Globus pallidus (tissue), 1 donor: ENCODE data around the gene B2M.
"Not testable (repeated sequence)": the region's sequence is repeated elsewhere in the genome, so short reads cannot be mapped to it uniquely, and the experiment has no call there.

Experiments
- DNase-seq: peaks from one replicate; pipeline ENCODE4 v3.0.0-alpha.2; 2015; ENCODE audit warnings: low spot score

Gene B2M

DNA sequence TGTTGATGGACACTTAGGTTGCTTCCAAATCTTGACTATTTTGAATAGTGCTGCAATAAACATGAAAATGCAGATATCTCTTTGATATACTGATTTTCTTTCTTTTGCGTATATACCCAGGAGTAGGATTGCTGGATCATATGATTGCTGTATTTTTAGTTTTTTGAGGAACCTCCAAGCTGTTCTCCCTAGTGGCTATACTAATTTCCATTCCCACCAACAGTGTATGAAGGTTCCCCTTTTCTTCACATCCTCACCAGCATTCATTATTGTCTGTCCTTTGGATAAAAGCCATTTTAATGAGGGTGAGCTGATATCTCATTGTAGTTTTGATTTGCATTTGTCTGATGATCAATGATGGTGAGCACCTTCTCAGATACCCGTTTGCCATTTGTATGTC lies 12.7 kb upstream of the B2M start:
- peak; percentile 8 for DNase-seq

DNA sequence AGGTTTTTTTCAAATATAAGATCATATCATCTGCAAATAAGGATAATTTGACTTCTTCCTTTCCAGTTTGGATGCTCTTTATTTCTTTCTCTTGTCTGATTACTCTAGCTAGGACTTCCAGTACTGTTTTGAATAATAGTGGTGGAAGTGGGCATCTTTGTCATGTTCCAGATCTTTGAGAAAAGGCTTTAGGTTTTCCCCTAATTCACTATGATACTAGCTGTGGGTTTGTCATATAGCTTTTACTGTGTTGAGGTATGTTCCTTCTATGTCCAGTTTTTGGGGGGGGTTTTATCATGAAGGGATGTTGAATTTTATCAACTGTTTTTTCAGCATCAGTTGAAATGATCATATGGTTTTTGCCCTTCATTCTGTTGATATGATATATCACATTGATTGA lies 10.6 kb upstream of the B2M start:
- DNase-seq: not testable (repeated sequence)

DNA sequence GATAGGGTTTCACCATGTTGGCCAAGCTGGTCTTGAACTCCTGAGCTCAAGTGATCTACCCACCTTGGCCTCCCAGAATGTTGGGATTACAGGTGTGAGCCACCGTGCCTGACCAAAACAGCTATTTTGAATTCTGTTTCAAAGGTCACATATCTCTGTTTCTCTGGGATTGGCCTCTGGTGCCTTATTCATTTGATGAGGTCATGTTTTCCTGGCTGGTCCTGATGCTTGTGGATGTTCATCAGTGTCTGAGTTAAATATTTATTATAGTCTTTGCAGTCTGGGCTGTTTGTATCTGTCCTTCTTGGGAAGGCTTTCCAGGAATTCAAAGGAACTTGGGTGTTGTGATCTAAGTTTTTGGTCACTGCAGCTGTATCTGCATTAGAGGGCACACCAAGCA lies 5.3 kb upstream of the B2M start:
- DNase-seq: no peak

DNA sequence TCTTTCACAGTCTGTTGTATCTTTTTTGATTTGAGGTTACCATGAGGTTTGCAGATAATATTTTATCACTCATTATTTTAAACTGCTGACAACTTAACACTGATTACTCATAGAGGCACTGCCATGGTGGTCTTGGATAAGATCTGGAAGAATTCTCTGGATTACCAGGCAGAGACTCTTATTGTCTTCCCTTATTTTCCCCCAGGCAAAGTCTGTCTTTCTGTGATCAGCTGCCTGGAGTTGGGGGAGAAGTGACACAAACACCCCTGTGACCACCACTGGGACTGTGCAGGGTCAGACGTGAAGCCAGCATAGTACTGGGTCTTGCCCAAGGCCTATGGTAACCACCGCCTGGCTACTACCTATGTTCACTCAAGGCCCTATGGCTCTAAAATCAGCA lies 4.9 kb upstream of the B2M start:
- DNase-seq: no peak

DNA sequence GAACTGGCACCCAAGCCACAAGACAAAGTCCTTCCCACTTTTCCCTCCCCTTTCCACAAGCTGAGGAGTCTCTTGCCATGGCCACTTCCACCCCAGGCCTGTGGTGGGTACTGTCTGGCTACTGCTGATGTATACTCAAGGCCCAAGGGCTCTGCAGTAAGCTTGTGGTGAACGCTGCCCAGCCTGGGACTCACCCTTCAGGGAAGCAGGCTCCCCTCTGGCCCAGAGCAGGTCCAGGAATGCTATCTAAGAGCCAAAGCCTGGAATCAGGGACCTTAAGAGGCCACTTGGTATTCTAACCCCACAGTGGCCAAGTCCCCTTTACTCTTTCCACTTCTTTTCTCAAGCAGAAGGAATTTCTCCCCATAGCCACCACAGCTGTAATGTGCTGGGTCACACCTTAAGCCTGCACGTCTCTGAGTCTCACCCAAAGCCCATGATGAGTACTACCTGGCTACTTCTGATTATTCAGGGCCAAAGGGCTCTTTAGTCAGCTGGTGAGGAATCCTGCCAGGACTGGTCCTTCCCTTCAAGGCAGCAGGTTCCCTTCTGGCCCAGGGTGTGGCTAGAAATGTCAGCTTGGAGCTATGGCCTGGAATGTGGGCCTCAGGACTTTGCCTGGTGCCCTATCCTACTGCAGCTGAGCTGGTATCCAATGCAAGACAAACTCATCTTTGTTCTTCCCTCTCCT lies 4.2 kb upstream of the B2M start:
- DNase-seq: no peak

DNA sequence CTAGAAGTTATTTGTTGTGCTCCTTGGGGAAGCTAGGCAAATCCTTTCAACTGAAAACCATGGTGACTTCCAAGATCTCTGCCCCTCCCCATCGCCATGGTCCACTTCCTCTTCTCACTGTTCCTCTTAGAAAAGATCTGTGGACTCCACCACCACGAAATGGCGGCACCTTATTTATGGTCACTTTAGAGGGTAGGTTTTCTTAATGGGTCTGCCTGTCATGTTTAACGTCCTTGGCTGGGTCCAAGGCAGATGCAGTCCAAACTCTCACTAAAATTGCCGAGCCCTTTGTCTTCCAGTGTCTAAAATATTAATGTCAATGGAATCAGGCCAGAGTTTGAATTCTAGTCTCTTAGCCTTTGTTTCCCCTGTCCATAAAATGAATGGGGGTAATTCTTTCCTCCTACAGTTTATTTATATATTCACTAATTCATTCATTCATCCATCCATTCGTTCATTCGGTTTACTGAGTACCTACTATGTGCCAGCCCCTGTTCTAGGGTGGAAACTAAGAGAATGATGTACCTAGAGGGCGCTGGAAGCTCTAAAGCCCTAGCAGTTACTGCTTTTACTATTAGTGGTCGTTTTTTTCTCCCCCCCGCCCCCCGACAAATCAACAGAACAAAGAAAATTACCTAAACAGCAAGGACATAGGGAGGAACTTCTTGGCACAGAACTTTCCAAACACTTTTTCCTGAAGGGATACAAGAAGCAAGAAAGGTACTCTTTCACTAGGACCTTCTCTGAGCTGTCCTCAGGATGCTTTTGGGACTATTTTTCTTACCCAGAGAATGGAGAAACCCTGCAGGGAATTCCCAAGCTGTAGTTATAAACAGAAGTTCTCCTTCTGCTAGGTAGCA lies 851 bp upstream of the B2M start:
- peak; percentile 57 for DNase-seq

DNA sequence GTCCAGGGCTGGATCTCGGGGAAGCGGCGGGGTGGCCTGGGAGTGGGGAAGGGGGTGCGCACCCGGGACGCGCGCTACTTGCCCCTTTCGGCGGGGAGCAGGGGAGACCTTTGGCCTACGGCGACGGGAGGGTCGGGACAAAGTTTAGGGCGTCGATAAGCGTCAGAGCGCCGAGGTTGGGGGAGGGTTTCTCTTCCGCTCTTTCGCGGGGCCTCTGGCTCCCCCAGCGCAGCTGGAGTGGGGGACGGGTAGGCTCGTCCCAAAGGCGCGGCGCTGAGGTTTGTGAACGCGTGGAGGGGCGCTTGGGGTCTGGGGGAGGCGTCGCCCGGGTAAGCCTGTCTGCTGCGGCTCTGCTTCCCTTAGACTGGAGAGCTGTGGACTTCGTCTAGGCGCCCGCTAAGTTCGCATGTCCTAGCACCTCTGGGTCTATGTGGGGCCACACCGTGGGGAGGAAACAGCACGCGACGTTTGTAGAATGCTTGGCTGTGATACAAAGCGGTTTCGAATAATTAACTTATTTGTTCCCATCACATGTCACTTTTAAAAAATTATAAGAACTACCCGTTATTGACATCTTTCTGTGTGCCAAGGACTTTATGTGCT lies 527 bp downstream of the B2M start:
- DNase-seq: no peak

DNA sequence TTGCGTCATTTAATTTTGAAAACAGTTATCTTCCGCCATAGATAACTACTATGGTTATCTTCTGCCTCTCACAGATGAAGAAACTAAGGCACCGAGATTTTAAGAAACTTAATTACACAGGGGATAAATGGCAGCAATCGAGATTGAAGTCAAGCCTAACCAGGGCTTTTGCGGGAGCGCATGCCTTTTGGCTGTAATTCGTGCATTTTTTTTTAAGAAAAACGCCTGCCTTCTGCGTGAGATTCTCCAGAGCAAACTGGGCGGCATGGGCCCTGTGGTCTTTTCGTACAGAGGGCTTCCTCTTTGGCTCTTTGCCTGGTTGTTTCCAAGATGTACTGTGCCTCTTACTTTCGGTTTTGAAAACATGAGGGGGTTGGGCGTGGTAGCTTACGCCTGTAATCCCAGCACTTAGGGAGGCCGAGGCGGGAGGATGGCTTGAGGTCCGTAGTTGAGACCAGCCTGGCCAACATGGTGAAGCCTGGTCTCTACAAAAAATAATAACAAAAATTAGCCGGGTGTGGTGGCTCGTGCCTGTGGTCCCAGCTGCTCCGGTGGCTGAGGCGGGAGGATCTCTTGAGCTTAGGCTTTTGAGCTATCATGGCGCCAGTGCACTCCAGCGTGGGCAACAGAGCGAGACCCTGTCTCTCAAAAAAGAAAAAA lies 1.2 kb downstream of the B2M start:
- DNase-seq: peak; percentile 69

DNA sequence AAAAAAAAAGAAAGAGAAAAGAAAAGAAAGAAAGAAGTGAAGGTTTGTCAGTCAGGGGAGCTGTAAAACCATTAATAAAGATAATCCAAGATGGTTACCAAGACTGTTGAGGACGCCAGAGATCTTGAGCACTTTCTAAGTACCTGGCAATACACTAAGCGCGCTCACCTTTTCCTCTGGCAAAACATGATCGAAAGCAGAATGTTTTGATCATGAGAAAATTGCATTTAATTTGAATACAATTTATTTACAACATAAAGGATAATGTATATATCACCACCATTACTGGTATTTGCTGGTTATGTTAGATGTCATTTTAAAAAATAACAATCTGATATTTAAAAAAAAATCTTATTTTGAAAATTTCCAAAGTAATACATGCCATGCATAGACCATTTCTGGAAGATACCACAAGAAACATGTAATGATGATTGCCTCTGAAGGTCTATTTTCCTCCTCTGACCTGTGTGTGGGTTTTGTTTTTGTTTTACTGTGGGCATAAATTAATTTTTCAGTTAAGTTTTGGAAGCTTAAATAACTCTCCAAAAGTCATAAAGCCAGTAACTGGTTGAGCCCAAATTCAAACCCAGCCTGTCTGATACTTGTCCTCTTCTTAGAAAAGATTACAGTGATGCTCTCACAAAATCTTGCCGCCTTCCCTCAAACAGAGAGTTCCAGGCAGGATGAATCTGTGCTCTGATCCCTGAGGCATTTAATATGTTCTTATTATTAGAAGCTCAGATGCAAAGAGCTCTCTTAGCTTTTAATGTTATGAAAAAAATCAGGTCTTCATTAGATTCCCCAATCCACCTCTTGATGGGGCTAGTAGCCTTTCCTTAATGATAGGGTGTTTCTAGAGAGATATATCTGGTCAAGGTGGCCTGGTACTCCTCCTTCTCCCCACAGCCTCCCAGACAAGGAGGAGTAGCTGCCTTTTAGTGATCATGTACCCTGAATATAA lies 2.0 kb downstream of the B2M start:
- DNase-seq: no peak

DNA sequence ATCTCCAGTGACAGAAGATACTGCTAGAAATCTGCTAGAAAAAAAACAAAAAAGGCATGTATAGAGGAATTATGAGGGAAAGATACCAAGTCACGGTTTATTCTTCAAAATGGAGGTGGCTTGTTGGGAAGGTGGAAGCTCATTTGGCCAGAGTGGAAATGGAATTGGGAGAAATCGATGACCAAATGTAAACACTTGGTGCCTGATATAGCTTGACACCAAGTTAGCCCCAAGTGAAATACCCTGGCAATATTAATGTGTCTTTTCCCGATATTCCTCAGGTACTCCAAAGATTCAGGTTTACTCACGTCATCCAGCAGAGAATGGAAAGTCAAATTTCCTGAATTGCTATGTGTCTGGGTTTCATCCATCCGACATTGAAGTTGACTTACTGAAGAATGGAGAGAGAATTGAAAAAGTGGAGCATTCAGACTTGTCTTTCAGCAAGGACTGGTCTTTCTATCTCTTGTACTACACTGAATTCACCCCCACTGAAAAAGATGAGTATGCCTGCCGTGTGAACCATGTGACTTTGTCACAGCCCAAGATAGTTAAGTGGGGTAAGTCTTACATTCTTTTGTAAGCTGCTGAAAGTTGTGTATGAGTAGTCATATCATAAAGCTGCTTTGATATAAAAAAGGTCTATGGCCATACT lies 4.0 kb downstream of the B2M start:
- no peak for DNase-seq

DNA sequence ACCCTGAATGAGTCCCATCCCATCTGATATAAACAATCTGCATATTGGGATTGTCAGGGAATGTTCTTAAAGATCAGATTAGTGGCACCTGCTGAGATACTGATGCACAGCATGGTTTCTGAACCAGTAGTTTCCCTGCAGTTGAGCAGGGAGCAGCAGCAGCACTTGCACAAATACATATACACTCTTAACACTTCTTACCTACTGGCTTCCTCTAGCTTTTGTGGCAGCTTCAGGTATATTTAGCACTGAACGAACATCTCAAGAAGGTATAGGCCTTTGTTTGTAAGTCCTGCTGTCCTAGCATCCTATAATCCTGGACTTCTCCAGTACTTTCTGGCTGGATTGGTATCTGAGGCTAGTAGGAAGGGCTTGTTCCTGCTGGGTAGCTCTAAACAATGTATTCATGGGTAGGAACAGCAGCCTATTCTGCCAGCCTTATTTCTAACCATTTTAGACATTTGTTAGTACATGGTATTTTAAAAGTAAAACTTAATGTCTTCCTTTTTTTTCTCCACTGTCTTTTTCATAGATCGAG lies 4.5 kb downstream of the B2M start:
- DNase-seq: no peak

DNA sequence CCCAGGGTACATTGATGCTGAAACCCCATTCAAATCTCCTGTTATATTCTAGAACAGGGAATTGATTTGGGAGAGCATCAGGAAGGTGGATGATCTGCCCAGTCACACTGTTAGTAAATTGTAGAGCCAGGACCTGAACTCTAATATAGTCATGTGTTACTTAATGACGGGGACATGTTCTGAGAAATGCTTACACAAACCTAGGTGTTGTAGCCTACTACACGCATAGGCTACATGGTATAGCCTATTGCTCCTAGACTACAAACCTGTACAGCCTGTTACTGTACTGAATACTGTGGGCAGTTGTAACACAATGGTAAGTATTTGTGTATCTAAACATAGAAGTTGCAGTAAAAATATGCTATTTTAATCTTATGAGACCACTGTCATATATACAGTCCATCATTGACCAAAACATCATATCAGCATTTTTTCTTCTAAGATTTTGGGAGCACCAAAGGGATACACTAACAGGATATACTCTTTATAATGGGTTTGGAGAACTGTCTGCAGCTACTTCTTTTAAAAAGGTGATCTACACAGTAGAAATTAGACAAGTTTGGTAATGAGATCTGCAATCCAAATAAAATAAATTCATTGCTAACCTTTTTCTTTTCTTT lies 5.8 kb downstream of the B2M start:
- DNase-seq: no peak

DNA sequence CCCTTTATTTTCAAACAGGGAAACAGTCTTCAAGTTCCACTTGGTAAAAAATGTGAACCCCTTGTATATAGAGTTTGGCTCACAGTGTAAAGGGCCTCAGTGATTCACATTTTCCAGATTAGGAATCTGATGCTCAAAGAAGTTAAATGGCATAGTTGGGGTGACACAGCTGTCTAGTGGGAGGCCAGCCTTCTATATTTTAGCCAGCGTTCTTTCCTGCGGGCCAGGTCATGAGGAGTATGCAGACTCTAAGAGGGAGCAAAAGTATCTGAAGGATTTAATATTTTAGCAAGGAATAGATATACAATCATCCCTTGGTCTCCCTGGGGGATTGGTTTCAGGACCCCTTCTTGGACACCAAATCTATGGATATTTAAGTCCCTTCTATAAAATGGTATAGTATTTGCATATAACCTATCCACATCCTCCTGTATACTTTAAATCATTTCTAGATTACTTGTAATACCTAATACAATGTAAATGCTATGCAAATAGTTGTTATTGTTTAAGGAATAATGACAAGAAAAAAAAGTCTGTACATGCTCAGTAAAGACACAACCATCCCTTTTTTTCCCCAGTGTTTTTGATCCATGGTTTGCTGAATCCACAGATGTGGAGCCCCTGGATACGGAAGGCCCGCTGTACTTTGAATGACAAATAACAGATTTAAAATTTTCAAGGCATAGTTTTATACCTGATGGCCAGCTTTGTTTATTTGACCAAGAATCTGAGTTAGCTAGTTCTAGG lies 7.0 kb downstream of the B2M start:
- no peak for DNase-seq

DNA sequence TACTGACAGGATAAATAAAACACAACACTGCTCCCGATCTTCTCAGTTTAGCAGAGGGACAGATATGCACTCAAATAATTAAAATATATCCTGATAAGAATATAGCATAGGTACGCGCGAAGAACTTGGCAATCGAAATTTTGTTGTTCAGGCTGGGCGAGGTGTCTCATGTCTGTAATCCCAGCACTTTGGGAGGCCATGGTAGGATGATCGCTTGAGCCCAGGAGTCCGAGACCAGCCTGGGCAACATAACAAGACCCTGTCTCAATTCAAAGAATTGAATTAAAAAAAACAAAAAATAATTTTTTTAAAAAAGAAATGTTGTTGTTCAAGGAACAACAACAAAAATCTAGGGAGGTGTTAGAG lies 7.6 kb downstream of the B2M start:
- no peak for DNase-seq

DNA sequence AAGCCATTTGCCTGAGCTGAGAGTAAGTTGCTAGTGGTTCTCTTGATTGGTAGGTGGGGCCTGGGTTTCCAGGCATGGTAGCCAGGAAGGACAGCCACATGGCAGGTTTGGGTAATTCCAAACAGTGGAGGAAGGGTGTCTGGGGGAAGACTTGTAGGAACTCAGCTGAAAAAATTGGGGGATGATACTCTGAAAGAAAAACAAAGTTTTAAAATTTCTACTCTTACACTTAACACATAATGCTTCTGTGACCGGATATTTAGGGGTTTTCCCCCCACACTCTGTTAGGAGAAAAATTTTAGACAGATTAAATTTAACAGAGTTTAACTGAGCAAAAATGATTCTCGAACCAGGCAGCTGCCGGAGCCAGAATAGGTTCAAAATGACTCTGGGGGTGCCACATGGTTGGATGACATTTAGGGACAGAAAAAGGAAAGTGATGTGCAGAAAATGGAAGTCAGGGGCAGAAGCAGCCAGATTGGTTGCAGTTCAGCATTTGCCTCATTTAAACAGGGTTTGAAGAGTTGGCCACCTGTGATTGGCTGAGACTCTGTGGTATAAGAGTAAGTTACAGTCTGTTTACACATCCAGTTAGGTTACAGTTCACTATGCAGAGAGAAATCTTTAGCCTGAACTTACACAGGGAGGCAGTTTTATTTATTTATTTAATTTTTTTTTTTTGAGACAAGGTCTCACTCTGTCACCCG lies 8.1 kb downstream of the B2M start:
- no peak for DNase-seq

DNA sequence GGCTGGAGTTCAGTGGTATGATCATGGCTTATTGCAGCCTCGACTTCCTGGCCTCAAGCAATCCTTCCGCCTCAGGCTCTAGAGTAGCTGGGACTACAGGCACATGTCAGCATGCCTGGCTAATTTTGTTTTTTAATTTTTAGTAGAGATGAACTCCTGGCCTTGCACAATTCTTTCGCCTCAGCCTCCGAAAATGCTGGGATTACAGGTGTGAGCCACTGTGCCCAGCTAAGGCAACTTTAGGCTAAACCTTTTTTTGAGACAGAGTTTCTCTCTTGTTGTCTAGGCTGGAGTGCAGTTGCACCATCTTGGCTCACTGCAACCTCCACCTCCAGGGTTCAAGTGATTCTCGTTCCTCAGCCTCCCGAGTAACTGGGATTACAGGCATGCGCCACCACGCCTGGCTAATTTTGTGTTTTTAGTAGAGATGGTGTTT lies 8.7 kb downstream of the B2M start:
- not testable (repeated sequence) for DNase-seq

DNA sequence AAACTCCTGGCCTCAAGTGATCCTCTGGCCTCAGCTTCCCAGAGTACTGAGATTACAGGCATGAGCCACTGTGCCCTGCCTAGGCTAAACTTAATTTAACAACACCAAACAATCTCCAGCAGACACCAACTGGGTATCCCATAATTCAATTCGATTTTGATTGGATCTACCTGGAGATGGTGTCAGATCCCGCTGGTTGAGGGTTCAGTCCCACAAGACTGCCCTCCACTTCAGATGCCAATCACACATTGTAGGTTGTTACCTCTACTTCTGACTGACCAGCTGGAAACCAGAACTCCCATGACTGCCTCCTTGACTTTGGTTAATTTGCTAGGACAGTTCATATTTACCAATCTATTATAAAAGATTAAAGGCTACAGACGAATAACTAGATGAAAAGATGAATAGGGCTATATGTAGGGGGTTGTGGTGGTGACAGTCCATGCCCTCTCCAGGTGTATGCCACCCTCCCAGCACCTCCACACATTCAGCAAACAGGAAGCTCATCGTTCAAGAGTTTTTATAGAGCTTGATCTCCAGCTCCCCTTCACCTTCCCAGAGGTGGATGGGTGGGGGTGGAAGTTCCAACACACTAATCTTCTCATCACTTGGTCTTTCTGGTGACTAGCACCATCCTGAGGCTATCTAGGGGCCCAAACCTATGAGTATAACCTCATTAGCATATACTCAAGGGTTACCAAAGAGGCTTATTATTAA lies 9.3 kb downstream of the B2M start:
- DNase-seq: no peak

DNA sequence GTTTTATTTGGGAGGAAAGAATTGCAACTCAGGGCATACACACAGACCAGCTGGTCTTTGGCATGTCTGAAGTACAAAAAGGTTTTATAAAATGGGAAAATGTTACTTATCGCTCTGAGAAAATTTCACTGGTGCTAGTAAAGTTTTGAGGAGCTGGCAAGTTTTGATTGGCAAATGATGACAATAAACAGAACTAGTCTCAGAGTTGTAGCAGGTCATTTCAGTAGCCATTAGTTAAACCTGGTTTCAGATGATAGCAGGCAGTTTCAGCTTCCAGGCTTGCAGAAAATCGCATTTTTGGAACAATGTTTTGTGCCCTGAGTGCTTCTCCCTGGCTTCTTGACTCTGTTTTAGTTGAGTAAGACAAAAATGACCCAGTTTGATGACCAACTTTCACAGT lies 10.7 kb downstream of the B2M start:
- DNase-seq: no peak
